Measurements from ENCODE around the gene UBE2E2.

UBE2E2 gene

GRCh38 chr3:23399221-23399620 is 196.1 kb downstream of the UBE2E2 start:
- DNase-seq: no peak

DNA sequence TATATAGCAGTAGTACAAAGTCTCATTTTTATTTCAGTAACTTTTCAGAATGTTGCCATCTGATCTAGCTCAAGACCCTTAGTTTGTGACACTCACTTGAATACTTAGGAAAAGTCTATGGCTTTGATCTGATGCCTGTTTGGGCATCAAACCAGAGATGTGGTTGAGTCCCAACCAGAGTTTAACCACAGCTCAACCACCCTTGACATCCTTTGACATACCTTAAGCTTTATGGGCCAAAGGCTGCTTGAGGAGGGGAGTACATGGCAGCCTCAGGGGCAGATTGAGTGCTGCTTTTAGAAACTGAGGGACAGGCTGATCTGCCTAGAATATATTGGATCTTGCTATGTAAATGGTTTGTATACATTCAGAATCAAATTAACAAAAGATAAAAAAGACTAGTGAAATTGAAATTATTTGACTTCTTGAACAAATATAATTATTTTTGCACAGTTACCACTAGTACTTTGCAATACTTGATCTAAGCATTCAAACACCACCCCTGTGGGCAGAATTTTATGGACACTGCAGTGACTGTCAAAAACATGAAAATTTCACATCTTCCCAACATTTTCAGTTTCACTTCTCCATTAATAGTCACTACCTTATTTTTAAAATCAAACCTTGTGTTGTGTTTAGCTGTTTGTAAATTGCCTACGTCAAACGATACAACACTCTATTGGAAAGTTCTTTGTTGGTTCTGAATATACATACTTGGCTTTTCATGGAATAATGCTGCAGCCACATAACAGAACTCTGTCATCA is 199.8 kb downstream of the UBE2E2 start:
- no peak for DNase-seq

GRCh38 chr3:23404246-23404645 is 201.1 kb downstream of the UBE2E2 start:
- no peak for DNase-seq

DNA sequence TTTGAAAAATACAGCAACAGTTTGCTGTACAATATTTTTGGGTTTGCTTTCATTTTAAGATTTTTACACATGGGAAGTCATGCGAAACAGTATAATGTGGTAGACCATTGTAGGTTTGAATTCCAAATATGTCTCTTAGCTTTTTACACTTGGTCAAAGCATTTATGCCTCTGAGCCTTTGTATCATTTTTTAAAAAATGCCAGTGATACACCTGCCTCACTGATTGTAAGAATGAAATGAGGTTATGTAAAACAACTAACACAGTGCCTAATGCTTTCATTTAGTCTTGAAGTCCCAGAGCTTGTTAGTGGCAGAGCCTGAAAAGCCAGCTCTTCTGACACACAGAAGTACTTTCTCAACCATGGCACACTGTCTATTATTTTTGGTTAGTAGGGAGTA is 202.0 kb downstream of the UBE2E2 start:
- DNase-seq: no peak

DNA sequence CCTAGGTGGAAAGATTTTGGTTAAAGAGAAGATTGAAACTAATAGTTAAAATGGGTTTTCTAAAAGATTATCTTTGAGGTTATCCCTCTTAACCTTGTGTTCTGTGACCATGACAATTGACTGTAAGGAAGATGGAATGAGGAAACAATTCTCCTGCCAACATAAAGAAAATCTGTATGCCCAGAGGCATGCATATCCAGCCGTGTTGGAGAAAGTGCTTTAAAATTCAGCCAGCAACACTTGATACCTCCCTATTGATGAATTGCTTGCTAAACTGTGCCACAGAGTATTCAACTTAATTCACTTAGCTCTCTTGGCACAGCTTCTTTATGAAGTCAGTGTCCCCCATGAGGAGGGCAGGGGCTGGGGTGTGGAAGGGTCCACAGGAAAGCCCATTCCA is 203.5 kb downstream of the UBE2E2 start:
- DNase-seq: no peak

- no peak for DNase-seq
These were observed 214.9 kb downstream of the UBE2E2 start for GRCh38 chr3:23418026-23418425.

DNA sequence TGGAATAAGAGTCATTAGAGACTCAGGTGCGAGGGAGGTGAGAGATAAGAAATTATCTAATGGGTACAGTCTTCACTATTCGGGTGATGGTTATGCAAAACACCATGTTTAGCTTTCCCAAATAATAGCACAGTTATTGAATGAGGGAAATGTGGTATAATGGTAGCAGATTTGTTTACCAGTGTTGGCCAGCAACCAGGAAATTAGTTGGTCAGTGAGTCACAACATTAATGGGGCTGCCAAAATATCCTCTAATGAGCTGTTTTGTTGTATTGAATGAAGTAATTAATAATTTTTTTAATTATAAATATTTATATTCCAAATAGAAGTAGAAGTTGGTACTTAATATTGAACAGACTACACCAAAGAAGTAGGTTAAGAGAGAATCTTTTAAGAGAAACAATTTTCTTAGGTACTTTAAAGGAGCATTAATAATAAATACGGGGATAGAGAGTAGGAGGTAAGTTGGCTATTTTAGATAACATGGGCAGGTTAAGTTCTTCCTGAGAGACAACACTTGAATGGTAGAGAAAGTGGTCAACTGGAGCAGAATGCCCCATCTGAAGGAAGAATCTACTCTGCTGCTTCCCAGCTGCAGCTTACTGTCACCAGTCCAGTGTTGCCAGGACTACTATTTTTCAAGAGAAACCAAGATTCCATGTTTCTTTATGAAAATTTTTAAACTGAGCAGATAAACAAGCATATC is 218.8 kb downstream of the UBE2E2 start:
- DNase-seq: no peak

GRCh38 chr3:23422517-23422851 is 219.4 kb downstream of the UBE2E2 start:
- no peak for DNase-seq

GRCh38 chr3:23425410-23425809 is 222.3 kb downstream of the UBE2E2 start:
- no peak for DNase-seq

GRCh38 chr3:23430781-23431398 is 227.8 kb downstream of the UBE2E2 start:
- no peak for DNase-seq

GRCh38 chr3:23431764-23432163 is 228.6 kb downstream of the UBE2E2 start:
- DNase-seq: no peak

GRCh38 chr3:23435318-23435717 is 232.2 kb downstream of the UBE2E2 start:
- no peak for DNase-seq

DNA sequence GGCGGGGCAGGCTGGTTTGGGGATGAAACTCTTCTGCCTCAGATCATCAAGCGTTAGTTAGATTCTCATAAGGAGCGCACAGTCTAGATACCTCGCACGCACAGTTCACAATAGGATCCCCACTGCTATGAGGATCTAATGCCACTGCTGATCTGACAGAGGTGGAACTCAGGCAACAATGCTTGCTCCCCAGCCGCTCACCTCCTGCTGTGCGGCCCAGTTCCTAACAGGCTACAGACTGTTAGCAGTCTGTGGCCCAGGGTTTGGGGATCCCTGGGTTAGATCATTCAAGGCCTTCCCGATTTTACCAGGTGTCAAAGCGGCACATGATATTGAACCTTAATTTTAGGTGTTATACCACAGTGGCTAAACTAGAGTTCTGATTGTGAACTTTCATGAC is 232.8 kb downstream of the UBE2E2 start:
- no peak for DNase-seq

DNA sequence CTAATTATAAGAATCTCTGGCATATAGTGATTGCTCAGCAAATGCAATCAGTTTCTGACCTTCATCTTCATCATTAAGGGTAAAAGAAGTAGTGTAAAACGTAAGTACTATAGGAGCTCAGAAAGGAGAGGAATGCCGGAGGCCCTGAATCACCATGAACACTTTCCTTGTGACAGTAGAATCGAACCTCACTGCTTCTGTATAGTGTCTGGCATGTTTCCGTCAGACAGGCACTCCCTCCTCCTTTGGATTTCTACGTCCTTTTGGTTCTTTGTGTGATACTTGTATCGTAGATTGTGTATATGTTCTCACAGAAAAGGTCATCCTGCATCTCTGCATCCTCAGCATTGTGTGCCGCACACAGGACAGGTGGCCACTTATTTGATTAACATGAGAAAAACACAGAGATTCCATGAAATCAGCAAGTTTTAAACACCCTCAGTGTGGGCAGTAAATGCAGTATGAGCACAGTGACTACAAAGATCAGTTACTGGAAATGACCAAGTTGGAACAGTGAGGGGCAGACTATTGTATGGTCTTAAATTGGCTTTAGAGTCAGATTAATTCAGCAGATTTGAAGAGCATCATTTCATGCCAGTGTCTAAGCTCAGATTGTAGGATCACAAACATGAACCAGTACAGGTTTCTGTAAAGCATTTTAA is 234.5 kb downstream of the UBE2E2 start:
- no peak for DNase-seq

GRCh38 chr3:23438657-23439056 is 235.5 kb downstream of the UBE2E2 start:
- no peak for DNase-seq

- no peak for DNase-seq
These were observed 236.0 kb downstream of the UBE2E2 start for GRCh38 chr3:23439080-23439479.

DNA sequence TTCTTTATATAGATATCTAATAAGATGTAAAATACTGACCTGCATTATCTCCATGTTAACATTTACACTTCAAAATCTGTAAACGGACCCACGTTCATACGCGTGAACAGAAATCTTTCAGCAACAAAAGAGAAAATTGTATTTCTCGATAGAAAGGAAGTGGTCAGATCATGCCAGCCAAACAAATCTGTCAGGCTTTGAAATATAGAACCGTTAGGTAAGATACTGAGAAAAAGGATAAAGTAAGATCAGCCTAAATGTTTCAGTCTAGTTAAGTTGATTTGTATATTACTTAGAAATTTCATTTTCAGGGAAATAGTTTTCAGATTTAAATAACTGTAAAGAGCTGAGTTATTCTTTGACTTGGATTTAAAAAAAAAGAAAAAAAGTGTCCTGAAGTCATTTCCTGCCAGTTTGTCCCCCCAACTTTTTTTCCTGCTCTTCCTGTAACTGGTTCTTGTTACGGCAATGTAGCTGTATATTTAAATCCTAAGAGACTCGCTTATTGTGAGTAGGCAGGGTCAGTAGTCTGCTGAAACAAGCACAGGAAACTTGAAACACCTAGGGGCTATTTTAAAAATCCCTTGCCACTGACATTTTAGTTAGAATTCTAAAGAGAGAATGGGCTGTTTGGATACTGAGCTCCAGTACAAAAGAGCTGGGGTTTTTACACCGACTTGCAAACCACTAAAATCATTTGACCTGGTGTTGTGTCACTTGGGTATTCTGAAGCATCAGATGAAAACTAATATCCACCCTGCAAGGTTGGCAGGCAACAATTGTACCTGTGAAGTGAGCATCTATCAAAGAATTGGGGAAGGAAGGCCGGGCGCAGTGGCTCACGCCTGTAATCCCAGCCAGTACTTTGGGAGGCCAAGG is 237.5 kb downstream of the UBE2E2 start:
- DNase-seq: no peak

GRCh38 chr3:23442598-23443383 is 239.7 kb downstream of the UBE2E2 start:
- DNase-seq: no peak

DNA sequence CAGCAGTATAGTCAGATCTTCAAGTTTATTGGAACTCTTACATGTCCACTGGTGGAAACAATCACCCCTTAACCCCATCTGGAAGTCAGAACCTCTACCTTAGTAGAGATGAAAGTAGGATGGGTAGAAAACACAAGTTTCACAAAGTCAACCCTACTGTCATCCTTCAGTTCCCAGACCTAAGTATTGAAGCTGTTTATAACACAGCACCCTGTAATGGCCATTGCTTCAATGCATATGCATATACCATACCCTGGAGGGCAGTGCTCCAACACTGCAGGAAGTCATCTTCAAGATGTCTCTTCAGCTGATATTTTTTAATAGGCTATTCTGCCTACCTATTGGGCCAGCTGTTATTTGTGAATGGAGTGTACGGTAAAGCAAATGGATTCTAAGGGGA is 241.3 kb downstream of the UBE2E2 start:
- no peak for DNase-seq

DNA sequence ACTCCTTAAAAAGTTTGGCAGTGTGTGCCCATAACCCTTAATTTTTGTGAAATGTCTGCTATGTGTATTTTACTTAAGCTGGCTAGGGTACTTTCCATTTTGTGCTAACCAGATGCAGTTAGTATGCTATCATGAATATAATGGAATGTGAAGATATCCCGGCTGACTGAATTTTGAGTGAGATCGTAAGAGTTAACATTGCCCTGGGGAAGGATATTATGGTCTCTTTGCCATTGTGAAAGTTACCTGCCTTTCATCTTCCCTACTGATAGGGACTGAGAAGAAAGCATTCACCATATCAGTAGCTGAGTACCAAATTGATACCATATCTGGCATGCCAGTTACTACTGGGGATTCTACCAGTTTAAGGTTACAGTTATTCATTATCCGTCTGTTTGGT is 243.2 kb downstream of the UBE2E2 start:
- no peak for DNase-seq

- DNase-seq: no peak
These were observed 245.9 kb downstream of the UBE2E2 start for GRCh38 chr3:23448998-23449537.

DNA sequence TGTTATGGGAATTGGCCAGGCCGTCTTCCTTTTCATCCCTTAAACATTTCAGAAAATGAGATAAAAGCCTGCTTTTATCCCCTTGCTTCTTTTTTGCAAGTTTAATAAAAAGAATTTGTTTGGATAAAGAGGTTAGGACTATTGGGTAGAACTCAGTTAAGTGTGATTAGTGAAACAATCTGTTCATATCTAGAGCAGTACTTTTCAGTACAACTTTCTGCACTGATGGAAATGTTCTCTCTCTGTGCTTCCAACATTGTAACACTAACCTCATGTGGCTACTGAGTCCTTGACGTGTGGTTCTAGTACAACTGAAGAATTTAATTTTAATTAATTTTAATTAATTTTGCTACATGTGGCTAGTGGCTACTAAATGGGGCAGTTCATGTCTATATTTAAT is 246.9 kb downstream of the UBE2E2 start:
- no peak for DNase-seq
